Rectal smooth muscle tissue (tissue), 1 donor: ENCODE results near the gene UNCX.

Experiments
- H3K27ac ChIP-seq: one replicate; pipeline ENCODE4 v1.7.0; 2013; ENCODE audit warnings: low read depth, low read length, inconsistent platforms
- H3K27me3 ChIP-seq: one replicate; pipeline ENCODE4 v1.7.0; 2013; ENCODE audit warnings: low read length; ENCODE audit not compliant: control insufficient read depth, insufficient read depth
- H3K36me3 ChIP-seq: one replicate; pipeline ENCODE4 v1.7.0; 2013; ENCODE audit warnings: low read length; ENCODE audit not compliant: control insufficient read depth, insufficient read depth
- H3K4me1 ChIP-seq: one replicate; pipeline ENCODE4 v1.7.0; 2013; ENCODE audit warnings: low read length; ENCODE audit not compliant: control insufficient read depth, insufficient read depth
- H3K4me3 ChIP-seq: one replicate; pipeline ENCODE4 v1.7.0; 2013; ENCODE audit warnings: low read length
- H3K9ac ChIP-seq: one replicate; pipeline ENCODE4 v1.7.0; 2013; ENCODE audit warnings: low read length

The UNCX gene

DNA sequence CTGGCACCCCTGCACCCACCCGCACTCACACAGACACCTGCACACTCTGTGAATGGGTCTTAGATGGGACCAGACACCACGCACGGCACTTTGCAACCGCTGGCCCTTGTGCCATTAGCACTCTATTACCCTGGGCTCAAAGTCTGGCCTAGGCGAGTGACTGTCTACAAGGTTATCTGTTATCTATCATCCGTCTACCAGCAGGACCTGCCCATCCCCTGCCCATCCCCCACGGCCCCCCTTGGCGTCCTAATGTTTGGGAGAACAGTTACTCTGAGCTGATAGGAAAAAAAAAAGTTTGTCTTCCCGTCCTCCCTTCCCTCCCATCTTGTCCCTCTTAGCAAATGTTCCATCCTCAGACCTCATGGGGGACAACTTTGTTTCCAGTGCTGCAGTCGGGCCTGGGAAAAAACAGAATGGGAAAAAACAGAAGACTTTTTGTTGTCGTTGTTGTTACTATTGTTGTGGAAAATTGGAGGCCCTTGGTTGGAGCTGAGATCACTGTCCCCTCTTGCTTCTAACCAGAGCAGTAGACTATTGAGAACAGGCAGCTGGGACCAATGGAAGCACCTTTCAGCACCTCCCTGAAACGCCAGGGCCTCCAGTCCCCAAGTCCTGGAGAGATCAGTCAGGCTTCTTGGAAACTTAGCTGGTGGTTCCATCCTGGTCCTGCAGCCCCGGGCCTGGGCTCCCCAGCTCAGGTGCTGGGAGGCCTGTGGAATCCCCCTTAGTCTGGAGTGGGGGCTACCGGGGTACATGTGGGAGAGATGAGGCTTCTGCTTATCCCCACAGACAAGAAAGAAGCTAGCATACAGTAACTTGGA lies 12.2 kb downstream of the UNCX start:
- no peak overlapping the region for H3K9ac ChIP-seq
- H3K27me3 ChIP-seq = peaks cover 60% of the 10 kb centered on the region
- H3K27ac ChIP-seq = no peak overlapping the region
- no peak overlapping the region for H3K4me3 ChIP-seq
- no peaks in the 10 kb centered on the region for H3K4me1 ChIP-seq
- no peaks in the 10 kb centered on the region for H3K36me3 ChIP-seq

DNA sequence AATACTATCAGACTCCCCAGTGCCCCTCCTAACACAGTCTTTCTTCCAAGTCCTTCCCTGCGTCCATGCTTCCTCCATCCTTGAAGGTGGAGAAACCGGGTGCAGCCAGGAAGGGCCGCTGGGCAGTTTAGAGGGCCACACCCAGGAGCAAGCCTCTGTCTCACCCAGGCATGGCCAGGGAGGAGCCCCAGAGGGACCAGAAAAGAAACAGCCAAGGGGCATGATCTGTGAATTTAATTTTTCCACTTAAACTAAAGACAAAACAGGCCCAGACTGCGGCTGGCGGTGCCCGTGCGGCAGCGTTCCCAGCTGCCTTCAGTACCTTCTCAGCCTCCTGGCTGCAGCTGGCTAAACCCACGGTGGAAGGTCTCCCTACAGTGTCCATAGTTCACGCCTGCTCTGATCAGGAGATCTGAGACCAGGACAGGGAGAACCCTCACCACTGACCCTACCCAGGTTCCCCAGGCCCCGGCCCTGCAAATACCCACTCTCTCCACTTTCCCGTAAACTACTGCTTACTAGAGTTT lies 12.9 kb downstream of the UNCX start:
- H3K27me3 ChIP-seq = peaks cover 64% of the 10 kb centered on the region
- H3K4me3 ChIP-seq = no peak overlapping the region
- no peak overlapping the region for H3K27ac ChIP-seq
- H3K4me1 ChIP-seq = no peaks in the 10 kb centered on the region
- no peaks in the 10 kb centered on the region for H3K36me3 ChIP-seq
- H3K9ac ChIP-seq = no peak overlapping the region

DNA sequence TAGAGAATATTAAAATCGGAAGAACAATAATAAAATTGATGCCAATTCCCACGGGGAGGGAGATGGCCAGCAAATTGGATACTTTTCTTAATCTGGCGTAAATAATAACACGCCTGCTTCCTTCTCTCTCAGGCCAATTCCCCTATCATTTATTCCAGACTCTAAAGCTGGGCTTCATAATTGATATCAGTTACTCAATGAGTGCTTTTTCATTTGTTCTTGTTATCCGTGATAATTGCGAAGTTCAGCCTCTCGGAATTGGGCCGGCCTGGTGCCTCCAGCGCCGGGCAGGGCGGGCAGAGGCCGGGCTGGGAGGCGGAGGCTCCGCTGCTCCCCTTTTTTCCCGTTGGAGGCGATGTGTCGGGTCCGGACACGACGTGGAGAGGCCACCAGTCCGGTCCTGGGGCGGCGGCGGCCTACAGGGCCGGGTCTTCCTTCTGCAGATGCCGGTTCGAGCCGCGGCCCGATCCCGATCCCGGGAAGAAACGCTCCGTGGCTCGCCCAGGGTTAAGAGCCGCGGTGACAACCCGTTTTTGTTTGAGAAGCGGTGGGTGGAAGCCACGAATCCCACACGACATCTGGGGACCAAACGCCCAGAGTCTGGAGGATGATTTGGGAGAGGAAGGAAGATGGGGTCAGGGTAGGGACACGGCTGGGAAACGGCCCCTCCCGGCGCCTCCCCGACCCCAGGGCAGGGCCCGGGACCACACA lies 13.6 kb downstream of the UNCX start:
- Histone ChIP-seq H3K36me3 (no peaks in the 10 kb centered on the region), H3K27ac (no peak overlapping the region), H3K4me3 (no peak overlapping the region), H3K9ac (no peak overlapping the region), H3K27me3 (peaks cover 63% of the 10 kb centered on the region), H3K4me1 (no peaks in the 10 kb centered on the region)

DNA sequence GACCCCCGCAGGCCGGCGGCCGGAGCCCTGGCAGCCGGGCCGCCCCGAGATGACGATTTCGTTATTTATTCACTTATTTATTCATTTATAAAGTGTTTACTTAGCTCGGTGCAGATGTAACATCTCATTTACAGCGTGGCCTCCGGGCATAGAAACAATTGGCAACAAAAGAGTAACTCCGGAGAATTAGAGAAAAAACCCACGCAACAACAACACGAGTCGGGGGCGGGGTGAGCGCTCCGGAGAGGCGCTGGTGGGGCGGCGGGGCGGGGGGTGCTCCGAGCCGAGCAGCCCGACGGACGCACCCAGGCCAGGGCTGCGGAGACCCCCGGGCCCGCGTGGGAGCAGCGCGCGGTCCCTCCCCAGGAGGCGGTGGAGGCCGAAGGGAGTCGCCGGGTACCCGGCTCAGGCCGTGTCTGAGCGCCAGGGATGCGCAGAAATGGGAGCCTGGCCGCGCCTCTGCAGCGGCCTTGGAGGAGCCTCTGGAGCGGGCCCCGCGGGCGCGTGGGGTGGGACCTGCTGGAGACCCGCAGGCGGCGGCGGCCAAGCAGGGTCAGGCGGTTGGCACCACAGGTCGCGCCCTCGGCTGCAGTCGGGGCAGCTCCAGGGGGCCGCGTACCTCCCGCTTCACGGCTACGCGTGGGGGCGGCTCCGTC lies 14.3 kb downstream of the UNCX start:
- Histone ChIP-seq H3K4me3 (no peak overlapping the region), H3K9ac (no peak overlapping the region), H3K27ac (no peak overlapping the region), H3K4me1 (no peaks in the 10 kb centered on the region), H3K27me3 (peaks cover 63% of the 10 kb centered on the region), H3K36me3 (no peaks in the 10 kb centered on the region)

DNA sequence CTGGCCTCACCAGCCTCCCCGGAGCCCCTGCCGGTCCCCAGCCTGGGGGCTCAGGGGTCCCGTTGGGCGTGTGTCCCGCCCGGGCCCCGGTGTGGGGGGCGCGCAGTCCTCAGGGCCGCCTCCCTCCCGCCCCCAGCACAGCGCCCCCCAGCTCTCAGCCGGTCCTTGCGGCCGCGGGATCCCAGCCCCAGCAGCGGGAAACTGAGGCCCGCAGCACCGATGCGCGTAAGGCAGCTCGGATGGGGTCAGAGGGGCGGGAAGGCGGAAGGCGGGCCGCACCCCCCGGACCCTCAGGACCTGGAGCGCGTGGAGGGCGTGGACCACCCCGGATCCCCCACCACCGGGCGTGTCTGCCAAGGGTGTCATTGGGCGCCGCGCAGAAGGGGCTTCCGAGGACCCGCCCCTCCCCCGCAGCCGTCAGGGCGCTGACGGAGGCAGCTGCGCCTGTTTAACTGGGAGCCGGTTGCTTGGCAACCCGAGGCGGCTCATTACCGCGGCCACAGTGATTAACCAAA lies 14.9 kb downstream of the UNCX start:
- H3K27ac ChIP-seq = no peak overlapping the region
- H3K36me3 ChIP-seq = no peaks in the 10 kb centered on the region
- H3K27me3 ChIP-seq = peaks cover 60% of the 10 kb centered on the region
- H3K4me1 ChIP-seq = no peaks in the 10 kb centered on the region
- no peak overlapping the region for H3K4me3 ChIP-seq
- no peak overlapping the region for H3K9ac ChIP-seq

DNA sequence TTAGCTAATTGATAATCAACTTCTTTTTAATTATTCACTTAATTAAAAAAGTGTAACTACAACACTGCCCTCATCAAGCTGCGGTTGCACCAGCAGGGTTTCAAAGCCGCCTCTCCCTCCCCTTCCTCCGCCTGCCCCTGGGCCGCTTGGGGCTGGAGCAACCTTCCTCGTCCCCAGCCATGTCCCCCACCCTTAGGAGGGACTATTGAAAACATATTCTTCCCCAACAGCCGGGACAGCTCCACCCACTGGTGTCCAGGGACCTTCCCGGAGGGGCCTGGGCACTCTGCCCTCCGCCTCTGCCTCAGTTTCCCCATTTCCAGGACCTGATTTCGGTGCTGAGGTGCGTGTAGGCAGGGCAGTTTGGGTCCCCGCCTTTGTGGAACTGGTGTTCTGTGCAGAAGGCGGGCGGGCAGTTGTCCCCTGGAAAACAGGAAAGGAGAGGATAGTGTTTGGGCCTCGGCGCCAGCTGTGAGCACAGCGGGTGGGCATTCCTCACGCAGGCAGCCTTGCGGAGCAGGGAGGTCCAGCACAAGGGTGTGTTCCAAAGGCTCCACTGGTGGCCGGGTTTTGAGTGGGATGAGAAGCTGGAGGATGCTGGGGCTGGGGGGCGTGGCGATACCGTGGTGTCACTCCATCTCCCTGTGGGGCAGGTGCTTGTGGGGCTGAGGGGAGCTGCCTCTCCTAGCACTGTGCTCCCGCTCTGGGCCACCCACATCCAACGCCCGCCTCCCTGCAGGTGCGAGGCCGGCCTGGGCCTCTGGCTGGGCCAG lies 15.7 kb downstream of the UNCX start:
- H3K4me1 ChIP-seq = no peaks in the 10 kb centered on the region
- H3K27ac ChIP-seq = no peak overlapping the region
- H3K4me3 ChIP-seq = no peak overlapping the region
- H3K9ac ChIP-seq = no peak overlapping the region
- H3K27me3 ChIP-seq = peaks cover 61% of the 10 kb centered on the region
- no peaks in the 10 kb centered on the region for H3K36me3 ChIP-seq

DNA sequence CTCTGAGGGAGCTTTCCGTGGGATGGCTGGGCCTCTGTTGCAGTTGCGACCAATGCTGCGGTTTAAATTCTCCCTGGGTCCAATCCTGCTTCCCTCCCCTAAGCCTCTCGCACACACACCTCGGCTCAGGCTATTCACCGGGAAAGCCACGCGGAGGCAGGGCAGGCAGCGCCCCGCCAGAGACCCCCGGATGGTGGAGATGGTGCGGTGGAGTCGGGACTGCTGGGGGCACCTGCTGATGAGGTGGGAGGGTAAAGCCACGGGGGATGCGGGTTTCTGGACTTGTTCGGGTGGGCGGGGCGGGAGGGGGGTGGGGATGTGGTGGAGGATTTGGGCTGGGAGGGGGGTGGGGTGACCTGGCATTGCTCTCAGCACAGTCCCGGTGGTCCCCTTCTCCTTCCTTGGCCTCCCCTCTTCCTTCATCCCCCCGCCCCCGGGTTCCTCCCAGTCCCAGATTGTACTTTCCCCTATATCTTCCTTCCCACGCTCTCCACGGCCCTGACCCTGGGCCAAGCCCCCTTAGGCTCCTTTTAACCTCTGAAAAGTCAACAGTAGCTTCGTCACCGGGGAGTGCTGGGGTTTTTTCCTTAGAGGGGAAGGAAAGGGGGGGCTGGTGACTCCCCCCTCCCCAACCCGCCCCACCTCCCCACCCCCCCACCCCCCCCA lies 16.4 kb downstream of the UNCX start:
- Histone ChIP-seq H3K27me3 (peaks cover 57% of the 10 kb centered on the region), H3K36me3 (no peaks in the 10 kb centered on the region), H3K27ac (no peak overlapping the region), H3K4me3 (no peak overlapping the region), H3K4me1 (no peaks in the 10 kb centered on the region), H3K9ac (no peak overlapping the region)

DNA sequence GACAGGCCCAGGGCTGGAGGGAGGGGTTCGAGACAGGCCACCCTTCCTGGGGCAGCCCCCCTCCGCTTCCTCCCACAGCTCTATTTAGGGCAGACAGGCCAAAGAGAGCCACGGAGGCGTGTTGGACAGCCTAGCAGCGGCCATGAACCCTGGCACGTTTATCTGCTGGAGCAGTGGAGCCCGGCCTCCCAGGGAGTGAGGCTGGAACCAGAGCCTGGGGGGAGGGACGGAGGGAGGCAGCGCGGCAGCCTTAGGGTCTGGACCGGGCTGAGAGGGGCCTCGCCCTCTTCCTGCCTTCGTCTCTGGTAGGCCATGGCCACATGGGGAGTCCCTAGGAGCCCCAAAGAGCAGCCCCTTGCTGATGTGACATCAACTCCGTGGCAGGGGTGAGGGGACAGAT lies 17.1 kb downstream of the UNCX start:
- Histone ChIP-seq H3K9ac (no peak overlapping the region), H3K27me3 (peaks cover 54% of the 10 kb centered on the region), H3K4me3 (no peak overlapping the region), H3K4me1 (no peaks in the 10 kb centered on the region), H3K27ac (no peak overlapping the region), H3K36me3 (no peaks in the 10 kb centered on the region)

DNA sequence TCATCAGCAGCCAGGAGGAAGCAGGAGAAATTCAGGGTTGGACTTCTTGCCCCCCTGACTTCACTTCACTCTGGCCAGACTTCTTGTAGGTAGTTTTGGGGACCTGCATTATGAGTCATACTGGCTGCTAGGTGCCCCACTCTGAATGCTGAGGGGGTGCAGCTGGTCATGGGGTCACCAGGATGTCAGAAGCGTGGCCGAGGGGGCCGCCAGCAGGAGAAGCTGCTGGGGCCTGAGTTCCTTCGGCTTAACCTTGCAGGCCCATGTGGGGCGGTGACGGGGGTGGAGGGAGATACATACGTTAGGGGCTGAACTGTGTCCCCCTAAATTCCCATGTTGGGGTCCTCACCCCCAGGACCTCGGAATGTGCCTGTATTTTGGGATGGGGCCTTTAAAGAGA lies 18.2 kb downstream of the UNCX start:
- Histone ChIP-seq H3K4me1 (no peaks in the 10 kb centered on the region), H3K36me3 (no peaks in the 10 kb centered on the region), H3K27me3 (peaks cover 50% of the 10 kb centered on the region), H3K4me3 (no peak overlapping the region), H3K27ac (no peak overlapping the region), H3K9ac (no peak overlapping the region)

DNA sequence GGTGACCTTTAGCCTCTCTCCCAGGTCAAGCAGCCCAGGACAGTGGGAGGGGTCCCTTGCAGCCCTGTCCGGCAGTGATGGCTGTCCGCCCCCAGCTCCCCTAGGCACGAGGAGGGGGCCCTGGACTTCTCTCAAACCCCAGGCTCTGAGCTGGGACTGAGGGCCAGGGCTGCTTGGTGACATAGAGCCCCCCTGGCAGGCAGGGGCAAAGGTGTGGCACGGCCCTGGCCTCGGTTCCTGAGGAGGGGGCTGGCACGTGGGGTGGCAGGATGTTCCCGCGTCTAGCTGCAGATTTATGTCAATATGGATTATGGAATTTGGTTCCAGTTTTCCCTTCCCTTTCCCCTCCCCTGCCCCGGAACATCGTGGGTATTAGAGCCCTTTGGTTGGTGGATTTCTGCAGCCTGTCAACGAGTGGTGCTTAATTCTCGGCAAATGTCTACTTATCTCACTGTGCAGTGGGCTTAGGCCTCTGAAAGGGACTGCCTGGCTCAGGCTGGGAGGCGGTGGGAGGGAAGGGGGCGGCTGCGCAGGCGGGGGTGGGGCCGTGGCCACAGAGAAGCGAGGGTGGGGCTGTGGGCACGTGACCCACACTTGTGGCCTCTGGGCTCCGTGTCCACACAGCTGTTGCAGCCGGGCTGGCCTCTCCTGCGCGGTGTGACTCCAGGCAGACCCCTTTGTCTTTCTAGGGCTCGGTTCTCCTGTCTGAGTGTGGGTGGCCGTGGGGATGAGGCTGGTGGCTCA lies 19.3 kb downstream of the UNCX start:
- H3K4me1 ChIP-seq = no peaks in the 10 kb centered on the region
- peaks cover 50% of the 10 kb centered on the region for H3K27me3 ChIP-seq
- H3K4me3 ChIP-seq = no peak overlapping the region
- H3K27ac ChIP-seq = no peak overlapping the region
- no peak overlapping the region for H3K9ac ChIP-seq
- no peaks in the 10 kb centered on the region for H3K36me3 ChIP-seq

DNA sequence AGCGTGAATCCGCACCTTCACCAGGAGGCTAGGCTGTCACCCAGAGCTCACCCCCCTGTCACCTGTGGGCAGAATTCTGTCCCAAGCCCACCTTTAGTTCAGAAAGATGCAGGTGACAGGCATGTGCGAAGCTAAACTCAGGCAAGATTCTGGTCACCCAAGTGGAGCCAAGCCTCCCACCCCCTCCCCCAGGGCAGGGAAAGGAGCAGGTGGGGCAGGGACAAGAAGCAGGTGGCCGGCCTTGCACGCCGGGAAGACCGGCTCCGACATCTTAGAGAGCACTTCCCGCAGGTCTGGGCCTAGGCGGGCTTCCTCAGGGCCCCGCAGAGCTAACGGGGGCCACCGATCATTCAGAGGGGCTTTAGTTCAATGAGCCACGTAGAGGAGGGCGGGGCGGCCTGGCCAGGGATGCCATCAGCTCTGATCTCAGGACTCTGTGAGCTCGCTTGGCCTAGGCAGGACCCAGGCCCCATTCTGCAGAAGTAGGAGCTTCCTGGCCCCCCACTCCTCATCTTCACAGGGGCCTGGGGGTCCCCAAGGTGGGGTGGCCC lies 19.9 kb downstream of the UNCX start:
- Histone ChIP-seq H3K4me1 (no peaks in the 10 kb centered on the region), H3K27me3 (peaks cover 44% of the 10 kb centered on the region), H3K36me3 (no peaks in the 10 kb centered on the region), H3K27ac (no peak overlapping the region), H3K9ac (no peak overlapping the region), H3K4me3 (no peak overlapping the region)
